HG03025 (cell line): Measurements from ENCODE around the gene STK24.
"Not testable (repeated sequence)": the region's sequence is repeated elsewhere in the genome, so short reads cannot be mapped to it uniquely, and the experiment has no call there.

Experiments
- ATAC-seq: cut with Tn5 transposase; IDR thresholded peaks from one replicate; pipeline ENCODE4 v1.9.1; 2021; ENCODE audit warnings: mild to moderate bottlenecking, moderate library complexity; ENCODE audit not compliant: unreplicated experiment, low FRiP score

Gene STK24

DNA sequence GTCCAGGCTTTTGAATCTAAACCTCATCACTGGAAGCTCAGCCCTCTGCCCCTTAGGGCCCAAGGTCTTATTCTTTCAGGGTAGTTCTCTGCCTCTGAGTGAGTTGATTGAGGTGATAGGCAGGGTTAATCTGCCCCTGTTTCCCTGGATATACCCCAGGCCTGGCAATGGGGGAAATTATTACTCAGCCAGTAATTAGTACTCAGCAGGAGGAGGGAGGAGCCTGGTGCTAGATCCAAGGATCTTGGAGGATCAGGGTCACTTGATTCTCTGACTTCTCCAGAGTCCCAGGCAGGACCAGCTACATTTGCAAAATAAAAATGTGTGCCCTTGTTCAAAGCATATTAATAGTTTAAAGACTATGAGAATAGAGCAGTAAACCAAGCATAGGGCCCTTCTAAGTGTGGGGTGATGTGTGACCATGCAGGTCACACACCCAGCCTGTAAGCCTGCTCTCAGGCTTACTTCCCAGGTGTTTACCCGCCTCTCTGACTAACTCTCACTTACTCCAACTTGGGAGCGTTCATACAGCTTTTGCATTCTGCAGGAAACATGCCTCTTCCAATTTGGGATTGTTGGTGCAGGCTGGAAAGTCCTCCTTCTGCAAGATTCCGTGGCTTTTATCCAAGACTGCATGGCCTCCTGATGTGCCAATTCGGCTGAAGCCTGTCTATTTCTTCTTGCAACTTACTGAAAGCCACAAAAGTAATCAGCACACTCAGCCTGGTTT, 7.9 kb upstream of the STK24 start:
- ATAC-seq = no peak

DNA sequence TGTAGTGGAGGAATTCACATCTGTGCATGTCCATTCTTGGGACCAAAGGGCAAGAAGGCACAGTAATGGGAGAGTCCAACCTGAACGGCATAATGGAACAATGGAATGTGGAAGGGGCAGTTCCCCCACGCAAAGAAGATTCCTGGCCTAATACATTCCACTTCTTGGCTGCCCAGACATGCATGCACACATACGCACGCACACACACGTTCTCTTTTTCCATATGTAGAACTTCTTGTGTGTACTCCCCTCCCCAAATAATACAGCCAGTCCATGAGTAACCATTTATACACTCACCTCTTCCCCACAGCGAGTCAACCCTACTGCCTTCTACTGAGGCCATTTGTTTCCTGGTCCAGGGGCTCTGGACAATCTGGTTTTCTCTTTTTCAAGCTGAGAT, 6.0 kb upstream of the STK24 start:
- ATAC-seq = no peak

DNA sequence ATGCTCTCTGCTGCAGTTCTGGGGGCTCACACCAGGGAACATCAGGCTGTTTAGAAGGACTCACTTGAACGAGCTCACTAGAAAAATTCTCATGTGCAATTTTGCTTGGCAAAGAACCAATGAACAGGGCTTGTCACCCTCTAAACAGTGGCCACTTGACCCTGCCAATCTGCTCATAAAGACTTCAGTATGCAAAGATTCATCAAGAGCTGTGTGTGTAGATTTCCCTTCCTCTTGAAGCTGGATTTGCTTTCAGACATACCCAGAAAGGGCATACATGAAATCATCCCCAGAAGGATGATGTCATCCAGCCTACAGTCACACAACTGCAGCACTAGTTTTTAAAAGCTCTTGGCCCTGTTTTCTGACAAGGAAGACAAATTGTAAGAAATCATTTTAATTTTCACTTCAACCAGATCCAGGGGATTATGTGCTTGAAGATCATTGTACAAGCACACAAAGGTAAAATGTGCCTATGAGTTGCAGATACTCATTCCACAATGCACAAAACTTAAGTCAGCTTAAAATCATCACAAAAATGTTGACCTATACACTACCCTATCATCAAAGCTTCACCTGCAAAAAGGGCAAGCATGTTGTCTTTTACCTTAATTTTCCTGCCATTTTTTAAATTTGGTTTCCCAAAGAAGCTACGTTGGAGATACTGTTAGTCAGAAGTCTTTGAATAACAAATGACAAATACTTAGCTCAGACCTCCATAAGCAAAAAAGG, 5.2 kb upstream of the STK24 start:
- ATAC-seq = no peak

GRCh38 chr13:98581381-98581780, 4.5 kb upstream of the STK24 start:
- no peak for ATAC-seq

GRCh38 chr13:98580420-98580819, 3.5 kb upstream of the STK24 start:
- no peak for ATAC-seq

DNA sequence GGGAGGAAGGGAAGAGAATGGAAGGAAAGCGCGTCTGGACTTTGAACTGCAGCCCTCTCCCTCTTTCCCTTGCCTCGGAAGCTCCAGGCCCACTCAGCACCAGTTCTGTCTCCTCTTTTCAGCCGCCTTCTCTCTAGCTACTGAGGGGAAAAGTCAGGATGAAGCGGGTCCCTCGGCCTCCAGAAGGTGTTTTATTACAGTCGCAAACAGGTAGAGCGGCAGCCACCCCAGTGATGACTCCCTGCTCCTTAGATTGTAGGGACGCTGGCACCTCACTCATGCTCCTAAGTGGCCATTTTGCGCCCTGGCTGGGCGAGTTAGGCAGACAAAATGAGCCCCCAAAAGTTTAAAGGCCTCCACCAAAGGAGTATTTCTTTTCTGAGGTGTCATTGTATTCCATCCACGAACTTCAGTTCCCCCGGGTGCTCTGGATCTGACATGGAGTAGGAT, 954 bp upstream of the STK24 start:
- ATAC-seq = no peak

DNA sequence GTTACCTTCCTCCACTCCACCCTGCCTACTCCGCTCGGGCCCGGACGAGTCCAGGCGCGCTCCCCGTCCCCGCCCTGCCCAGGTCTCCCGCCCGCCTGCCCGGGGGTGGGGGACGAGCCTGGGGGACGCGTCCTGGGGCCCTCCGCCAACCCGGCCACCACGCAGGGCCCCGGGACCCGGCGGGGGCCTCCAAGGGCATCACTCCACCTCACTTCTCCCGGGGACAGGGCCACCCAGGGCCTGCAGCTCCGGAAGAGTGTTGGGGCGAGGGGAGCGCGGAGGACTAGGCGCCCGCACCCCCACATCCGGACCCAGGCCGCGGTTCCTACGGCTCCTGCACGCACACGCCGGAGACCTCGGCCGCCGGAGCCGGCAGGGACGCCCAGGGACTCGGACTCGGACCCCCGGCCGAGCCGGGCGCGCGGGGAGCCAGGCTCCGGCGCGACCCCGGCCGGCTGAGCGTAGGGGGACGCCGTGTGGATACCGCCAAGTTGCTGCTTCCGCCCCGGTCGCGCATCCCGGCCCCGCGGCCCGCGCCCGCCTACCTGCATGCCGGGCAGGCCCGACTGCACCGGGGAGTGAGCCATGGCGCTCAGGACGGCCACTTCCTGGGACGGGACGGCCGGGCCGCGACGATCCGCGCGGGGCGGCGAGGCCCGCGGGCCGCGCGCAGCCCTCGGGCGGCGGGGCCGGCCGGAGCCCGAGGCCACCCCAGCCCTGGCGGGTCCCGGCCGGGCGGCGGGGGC, 534 bp downstream of the STK24 start:
- ATAC-seq = peak; percentile 38

DNA sequence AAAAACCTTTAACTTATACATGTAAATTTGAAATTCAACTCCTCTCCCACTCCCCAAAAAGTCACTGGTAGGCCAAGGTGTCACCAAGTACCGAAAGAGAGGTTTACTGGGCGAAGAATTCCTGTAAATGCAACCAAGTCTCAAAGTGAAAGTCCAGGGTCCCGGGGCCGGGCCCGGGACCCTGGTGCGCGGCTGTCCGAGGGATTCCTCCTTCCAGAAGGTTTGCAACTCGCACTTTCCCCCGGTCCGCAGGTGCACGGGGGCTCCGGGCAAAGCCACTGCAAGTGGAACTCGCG, 1.1 kb downstream of the STK24 start:
- no peak for ATAC-seq

DNA sequence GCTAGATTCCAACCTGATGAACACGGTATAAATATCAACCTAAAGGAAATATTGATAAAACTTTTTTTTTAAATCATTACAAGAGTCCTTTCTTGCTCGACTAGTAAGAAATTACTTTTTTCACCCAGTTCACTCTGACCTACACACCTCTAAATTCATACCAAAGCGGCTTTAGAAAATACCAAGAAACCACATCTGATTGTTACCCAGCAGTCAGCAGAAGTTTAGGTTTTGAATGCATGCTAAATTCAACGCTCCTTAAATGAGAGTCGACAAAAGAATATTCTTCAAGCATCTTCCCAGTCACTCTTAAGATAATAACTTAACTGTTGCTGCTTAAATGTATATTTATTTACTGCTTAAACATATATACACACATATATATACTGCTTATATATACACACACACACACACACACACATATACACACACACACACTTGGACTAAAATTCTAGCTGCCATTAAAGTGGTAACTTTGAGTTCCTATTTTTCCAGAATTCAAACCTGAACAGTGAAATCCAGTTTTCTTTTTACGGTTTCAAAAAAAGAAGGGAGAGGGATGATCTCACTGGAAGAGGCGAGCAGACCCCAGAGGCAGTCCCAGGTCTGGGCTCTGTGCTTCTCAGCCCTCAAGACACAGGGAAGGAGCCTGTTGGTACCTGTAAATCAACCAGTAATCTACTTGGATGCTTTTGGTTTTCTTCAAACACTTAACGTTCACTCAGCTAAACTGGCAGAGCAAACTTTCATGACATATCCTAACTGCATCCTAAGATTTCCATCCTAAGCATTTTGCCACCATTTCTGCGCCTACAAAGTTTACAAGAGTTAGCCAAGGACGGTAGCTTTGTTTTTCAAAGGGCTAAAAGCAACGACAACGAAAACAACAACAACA, 1.7 kb downstream of the STK24 start:
- ATAC-seq = no peak

- no peak for ATAC-seq
Measured at GRCh38 chr13:98571955-98572662, 4.8 kb downstream of the STK24 start.

DNA sequence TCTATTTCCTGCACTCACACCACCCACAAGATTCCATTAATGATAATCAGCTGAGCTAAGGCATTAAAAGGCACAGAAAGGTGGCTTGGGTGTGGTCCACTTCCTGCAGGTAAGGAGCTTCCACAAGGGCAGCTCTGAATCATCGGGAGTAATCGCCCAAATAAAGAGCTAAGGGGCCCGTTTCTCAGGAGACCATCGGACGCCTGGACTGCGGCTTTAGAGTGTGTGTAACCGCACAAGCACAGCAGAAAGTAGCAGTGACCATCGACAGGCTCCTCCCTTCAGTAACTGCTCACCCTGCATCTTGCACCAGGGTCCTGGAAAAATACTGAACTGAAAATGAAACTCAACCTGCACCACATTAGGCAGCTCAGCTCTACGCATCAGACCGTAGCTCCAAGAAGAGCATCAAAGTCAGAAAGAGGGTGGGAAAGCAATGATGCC, 6.0 kb downstream of the STK24 start:
- peak; percentile 84 for ATAC-seq

GRCh38 chr13:98569494-98570367, 7.2 kb downstream of the STK24 start:
- not testable (repeated sequence) for ATAC-seq

- ATAC-seq = no peak
Measured at GRCh38 chr13:98568918-98569317, 8.0 kb downstream of the STK24 start.

DNA sequence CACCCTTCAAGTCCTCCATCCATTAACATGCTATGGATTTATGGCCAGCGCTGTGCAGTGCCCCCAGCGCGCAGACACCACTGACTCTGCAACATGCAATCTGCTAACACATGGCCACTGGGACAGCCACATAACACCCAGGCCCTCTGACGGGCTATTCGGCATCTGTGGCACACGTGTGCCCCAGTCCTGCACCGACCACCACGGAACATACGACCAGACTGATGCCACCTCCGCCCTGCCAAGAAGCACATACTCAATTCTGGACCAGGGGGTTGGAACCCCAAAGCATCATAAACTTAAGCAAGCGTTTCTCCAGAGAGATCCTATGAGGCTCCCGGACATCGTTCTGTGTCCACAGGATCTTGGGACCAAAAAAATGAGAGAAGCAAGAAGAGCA, 9.8 kb downstream of the STK24 start:
- no peak for ATAC-seq

GRCh38 chr13:98565726-98566565, 11.0 kb downstream of the STK24 start:
- ATAC-seq = no peak

DNA sequence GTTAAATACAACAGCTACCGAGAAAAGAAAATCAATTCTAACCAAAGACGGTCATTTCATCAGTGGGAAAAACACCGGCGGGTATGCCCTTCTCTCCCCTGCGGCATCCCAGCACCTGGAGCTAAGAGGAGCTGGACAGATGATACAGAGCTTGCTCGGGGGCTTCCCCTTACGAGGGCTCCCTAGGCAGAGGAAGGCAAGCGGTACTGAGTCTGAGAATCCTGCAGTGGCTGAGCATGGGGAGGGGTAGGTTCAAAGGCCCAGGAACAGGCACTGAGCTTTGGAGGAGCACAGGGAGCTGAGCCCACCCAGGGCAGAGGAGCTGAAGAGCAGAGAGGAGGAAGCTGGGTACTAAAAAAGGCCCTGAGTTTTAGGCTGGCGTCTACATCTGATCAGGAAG, 12.7 kb downstream of the STK24 start:
- ATAC-seq = no peak

- ATAC-seq = no peak
Measured at GRCh38 chr13:98563071-98563470, 13.8 kb downstream of the STK24 start.

GRCh38 chr13:98559169-98559568, 17.7 kb downstream of the STK24 start:
- ATAC-seq = no peak
